OCI-LY3 (cell line): ENCODE data around the gene BACH2.

Source experiments
- EZH2phosphoT487 ChIP-seq: fragments of 200-600 bp; shearing (Covaris generic); IDR thresholded peaks from 2 replicates; pipeline ENCODE4 v1.6.1; 2018; ENCODE audit warnings: antibody characterized with exemption, mixed run types, low read depth
- TF ChIP-seq, protein P1 (sequence below): fragments of 200-600, 300-600 bp; sonication (generic); IDR thresholded peaks from 2 replicates; pipeline ENCODE4 v1.5.1; 2014; ENCODE audit warnings: antibody characterized with exemption, low read length, low read depth

DNA sequence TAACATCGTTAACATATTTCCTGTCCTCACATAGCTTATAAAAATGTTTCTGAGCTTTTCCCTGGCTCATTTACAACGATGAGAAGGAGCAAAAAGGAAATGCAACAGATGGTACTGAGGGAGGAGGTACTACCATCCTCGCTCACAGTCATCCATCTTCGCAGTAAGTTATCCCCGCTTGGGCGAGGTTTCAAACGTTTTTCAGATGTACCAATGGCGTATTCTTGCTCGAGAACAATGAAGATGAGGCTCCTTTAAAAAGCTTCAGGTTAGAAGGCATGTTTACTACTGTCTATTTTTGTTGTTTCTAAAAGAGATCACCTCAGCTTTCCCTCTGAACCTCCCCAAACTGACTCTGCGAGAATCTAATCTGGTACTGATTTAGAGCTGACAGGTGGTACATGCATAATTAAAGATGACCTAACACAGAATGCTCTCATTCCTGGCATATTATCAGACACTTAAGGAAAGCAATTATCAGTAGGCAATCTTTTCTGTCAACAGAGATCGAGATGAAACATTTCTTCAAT, 223.6 kb downstream of the BACH2 start:
- TF ChIP-seq, protein P1, sequence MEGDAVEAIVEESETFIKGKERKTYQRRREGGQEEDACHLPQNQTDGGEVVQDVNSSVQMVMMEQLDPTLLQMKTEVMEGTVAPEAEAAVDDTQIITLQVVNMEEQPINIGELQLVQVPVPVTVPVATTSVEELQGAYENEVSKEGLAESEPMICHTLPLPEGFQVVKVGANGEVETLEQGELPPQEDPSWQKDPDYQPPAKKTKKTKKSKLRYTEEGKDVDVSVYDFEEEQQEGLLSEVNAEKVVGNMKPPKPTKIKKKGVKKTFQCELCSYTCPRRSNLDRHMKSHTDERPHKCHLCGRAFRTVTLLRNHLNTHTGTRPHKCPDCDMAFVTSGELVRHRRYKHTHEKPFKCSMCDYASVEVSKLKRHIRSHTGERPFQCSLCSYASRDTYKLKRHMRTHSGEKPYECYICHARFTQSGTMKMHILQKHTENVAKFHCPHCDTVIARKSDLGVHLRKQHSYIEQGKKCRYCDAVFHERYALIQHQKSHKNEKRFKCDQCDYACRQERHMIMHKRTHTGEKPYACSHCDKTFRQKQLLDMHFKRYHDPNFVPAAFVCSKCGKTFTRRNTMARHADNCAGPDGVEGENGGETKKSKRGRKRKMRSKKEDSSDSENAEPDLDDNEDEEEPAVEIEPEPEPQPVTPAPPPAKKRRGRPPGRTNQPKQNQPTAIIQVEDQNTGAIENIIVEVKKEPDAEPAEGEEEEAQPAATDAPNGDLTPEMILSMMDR = no peak
- TF ChIP-seq EZH2phosphoT487 = no peak
